Osteocyte (in vitro differentiated cells): ENCODE measurements around the gene CENPE. TPM values are rescaled to one million over a fixed set of nuclear protein-coding genes. Genes with fewer than 3 reads are reported as not detected.
"Not testable (repeated sequence)": the region's sequence is repeated elsewhere in the genome, so short reads cannot be mapped to it uniquely, and the experiment has no call there.

ENCODE experiments used
- DNase-seq: peaks from one replicate; pipeline ENCODE4 v3.0.0; 2021; ENCODE audit warnings: mixed read lengths; ENCODE audit not compliant: unreplicated experiment; ENCODE audit errors: extremely low spot score
- H3K27ac Mint-ChIP-seq: one replicate; pipeline ENCODE4 v1.8.0; 2021; ENCODE audit warnings: mild to moderate bottlenecking, mixed read lengths; ENCODE audit not compliant: unreplicated experiment
- H3K27me3 Mint-ChIP-seq: one replicate; pipeline ENCODE4 v1.8.0; 2021; ENCODE audit warnings: mixed read lengths; ENCODE audit not compliant: unreplicated experiment
- H3K36me3 Mint-ChIP-seq: one replicate; pipeline ENCODE4 v1.8.0; 2021; ENCODE audit warnings: mixed read lengths; ENCODE audit not compliant: unreplicated experiment
- H3K4me1 Mint-ChIP-seq: one replicate; pipeline ENCODE4 v1.8.0; 2021; ENCODE audit warnings: mixed read lengths; ENCODE audit not compliant: unreplicated experiment
- H3K4me3 Mint-ChIP-seq: one replicate; pipeline ENCODE4 v1.8.0; 2021; ENCODE audit warnings: mild to moderate bottlenecking, moderate library complexity, mixed read lengths; ENCODE audit not compliant: unreplicated experiment
- H3K9me3 Mint-ChIP-seq: one replicate; pipeline ENCODE4 v1.8.0; 2021; ENCODE audit warnings: mixed read lengths; ENCODE audit not compliant: unreplicated experiment
- long read RNA-seq: library from polyadenylated mRNA; unstranded; transcript quantifications from one replicate; pipeline ENCODE4 v2.0.0, GENCODE V29; 2021
- total RNA-seq: library from RNA; stranded (reverse); gene quantifications from 2 replicates; pipeline ENCODE4 v1.2.1, GENCODE V29; 2021
- TF ChIP-seq, protein P1 (sequence below): fragments of 200-600 bp; sonication (generic); IDR thresholded peaks from 2 replicates; pipeline ENCODE4 v1.5.0; 2021; ENCODE audit warnings: antibody characterized with exemption, mild to moderate bottlenecking, moderate library complexity

Gene CENPE, protein sequence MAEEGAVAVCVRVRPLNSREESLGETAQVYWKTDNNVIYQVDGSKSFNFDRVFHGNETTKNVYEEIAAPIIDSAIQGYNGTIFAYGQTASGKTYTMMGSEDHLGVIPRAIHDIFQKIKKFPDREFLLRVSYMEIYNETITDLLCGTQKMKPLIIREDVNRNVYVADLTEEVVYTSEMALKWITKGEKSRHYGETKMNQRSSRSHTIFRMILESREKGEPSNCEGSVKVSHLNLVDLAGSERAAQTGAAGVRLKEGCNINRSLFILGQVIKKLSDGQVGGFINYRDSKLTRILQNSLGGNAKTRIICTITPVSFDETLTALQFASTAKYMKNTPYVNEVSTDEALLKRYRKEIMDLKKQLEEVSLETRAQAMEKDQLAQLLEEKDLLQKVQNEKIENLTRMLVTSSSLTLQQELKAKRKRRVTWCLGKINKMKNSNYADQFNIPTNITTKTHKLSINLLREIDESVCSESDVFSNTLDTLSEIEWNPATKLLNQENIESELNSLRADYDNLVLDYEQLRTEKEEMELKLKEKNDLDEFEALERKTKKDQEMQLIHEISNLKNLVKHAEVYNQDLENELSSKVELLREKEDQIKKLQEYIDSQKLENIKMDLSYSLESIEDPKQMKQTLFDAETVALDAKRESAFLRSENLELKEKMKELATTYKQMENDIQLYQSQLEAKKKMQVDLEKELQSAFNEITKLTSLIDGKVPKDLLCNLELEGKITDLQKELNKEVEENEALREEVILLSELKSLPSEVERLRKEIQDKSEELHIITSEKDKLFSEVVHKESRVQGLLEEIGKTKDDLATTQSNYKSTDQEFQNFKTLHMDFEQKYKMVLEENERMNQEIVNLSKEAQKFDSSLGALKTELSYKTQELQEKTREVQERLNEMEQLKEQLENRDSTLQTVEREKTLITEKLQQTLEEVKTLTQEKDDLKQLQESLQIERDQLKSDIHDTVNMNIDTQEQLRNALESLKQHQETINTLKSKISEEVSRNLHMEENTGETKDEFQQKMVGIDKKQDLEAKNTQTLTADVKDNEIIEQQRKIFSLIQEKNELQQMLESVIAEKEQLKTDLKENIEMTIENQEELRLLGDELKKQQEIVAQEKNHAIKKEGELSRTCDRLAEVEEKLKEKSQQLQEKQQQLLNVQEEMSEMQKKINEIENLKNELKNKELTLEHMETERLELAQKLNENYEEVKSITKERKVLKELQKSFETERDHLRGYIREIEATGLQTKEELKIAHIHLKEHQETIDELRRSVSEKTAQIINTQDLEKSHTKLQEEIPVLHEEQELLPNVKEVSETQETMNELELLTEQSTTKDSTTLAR (N-terminal part only)
- 5.7 and 6.9 TPM in 2 replicates for total RNA-seq
- long read RNA-seq, partial matches to known transcripts, result 27 of 33 reads
- long read RNA-seq, other reads (novel, unspliced or antisense), result 6 of 33 reads

DNA sequence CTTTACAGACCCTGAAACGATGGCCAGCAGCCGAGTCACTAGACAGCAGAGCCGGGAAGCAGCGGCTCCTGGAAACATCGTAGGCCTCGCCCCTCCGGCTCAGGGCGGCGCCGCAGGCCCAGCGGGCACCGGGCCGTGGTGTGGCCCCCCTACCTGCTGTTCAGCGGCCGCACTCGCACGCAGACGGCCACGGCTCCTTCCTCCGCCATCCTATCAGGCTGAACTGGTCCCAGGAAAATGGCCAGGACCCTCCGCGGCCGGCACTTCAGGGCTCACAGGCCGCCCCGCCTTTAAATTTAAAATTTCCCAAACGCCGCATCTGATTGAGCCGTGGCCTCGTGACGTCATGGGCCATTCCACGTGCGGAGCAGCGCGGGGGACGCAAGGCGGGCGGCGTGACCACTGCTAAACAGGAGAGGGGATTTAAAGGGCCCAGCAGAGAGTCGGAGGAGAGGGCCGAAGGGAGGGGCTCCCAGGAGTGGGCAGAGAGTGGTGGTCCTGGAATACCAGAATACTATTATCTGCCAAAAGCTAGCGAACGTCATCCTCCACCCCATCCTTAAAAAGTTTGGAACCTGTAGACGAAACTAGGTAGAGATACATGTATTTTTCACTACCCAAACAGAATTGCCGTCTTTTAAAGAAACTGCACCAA lies at the start of gene CENPE:
Gene CENPE, minus strand, starts transcription at position 233 of the 655 bp plus-strand sequence. Its CDS starts 24 bp downstream, at position 209.
- peak; percentile 95 for DNase-seq
- peaks cover 13% of the 10 kb centered on the region for H3K27me3 Mint-ChIP-seq
- H3K9me3 Mint-ChIP-seq, result no peaks in the 10 kb centered on the region
- TF ChIP-seq, protein P1, sequence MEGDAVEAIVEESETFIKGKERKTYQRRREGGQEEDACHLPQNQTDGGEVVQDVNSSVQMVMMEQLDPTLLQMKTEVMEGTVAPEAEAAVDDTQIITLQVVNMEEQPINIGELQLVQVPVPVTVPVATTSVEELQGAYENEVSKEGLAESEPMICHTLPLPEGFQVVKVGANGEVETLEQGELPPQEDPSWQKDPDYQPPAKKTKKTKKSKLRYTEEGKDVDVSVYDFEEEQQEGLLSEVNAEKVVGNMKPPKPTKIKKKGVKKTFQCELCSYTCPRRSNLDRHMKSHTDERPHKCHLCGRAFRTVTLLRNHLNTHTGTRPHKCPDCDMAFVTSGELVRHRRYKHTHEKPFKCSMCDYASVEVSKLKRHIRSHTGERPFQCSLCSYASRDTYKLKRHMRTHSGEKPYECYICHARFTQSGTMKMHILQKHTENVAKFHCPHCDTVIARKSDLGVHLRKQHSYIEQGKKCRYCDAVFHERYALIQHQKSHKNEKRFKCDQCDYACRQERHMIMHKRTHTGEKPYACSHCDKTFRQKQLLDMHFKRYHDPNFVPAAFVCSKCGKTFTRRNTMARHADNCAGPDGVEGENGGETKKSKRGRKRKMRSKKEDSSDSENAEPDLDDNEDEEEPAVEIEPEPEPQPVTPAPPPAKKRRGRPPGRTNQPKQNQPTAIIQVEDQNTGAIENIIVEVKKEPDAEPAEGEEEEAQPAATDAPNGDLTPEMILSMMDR, result no peak
- H3K4me1 Mint-ChIP-seq, result peaks cover 24% of the 10 kb centered on the region
- H3K36me3 Mint-ChIP-seq, result no peaks in the 10 kb centered on the region
- H3K4me3 Mint-ChIP-seq, result peak within 1 kb of the TSS; percentile 88
- peak within 1 kb of the TSS; percentile 95 for H3K27ac Mint-ChIP-seq

DNA sequence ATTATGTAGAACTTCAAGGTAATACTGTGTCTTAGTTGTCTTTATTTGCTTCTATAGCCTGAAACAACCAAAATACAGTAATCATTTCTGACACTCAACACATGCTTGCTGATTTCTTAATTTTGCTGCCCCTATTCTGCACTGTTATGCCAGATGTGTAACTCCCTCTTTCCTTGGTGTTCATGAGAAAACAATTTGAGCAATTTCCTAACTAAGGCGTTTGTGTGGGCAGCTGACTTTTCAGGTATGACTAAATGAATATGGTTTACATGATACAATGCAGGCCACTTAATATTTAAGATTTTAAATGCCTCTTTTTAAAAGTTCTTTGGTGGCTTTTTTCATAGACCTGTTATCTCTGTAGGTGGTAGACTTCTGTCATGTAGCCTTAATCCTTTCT lies 46.1 kb upstream of the CENPE start:
- H3K9me3 Mint-ChIP-seq, result peaks cover 5% of the 10 kb centered on the region

DNA sequence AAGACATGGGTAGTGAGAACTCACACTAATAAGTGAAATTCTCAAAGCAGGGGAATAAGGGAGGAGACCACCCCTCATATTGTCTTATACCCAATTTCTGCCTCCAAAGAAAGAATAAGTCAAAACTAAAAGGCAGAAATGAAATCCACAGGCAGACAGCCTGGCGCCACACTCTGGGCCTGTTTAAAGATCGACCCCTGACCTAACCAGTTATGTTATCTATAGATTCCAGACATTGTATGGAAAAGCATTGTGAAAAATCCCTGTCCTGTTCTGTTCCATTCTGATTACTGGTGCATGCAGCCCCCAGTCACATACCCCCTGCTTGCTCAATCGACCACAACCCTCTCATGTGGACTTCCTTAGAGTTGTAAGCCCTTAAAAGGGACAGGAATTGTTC lies 32.8 kb upstream of the CENPE start:
- not testable (repeated sequence) for H3K4me1 Mint-ChIP-seq, DNase-seq, H3K4me3 Mint-ChIP-seq, H3K36me3 Mint-ChIP-seq, H3K27ac Mint-ChIP-seq, H3K9me3 Mint-ChIP-seq, H3K27me3 Mint-ChIP-seq

More for the DNA sequence above, 46.1 kb upstream of the CENPE start:
- no peaks in the 10 kb centered on the region for H3K4me1 Mint-ChIP-seq
- peaks cover 3% of the 10 kb centered on the region for H3K27me3 Mint-ChIP-seq
- TF ChIP-seq, protein P1, result no peak
- no peak overlapping the region for H3K27ac Mint-ChIP-seq
- no peak overlapping the region for H3K4me3 Mint-ChIP-seq
- H3K36me3 Mint-ChIP-seq, result no peaks in the 10 kb centered on the region
- DNase-seq, result no peak

DNA sequence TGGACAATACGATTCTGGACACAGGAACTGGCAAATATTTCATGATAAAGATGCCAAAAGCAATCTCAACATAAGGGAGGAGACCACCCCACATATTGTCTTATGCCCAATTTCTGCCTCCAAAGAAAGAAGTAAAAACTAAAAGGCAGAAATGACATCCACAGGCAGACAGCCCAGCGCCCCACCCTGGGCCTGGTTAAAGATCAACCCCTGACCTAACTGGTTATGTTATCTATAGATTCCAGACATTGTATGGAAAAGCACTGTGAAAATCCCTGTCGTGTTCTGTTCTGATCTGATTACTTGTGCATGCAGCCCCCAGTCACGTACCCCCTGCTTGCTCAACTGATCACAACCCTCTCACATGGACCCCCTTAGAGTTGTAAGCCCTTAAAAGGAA lies 25.4 kb upstream of the CENPE start:
- not testable (repeated sequence) for H3K4me3 Mint-ChIP-seq

DNA sequence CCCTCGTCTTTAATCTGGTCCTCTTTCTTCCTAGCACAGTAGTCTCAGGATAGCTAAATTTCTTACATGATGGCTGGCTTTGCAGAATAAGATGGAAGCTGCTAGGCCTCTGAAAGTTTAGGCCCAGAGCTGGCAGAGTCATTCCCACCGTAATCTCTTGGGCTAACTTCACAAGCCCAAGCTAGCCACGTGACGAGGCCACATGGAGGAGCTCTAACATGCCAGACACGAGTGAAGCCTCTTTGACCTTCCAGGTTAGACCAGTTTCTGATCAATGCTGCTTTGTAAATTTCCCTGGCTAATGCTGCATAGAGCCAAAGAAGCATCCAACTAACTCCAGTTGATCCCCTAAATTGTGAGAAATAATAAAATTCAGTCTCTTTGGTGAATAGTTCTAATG lies 9.5 kb upstream of the CENPE start:
- Mint-ChIP-seq H3K4me1 (no peaks in the 10 kb centered on the region), H3K9me3 (no peaks in the 10 kb centered on the region), H3K27me3 (peaks cover 58% of the 10 kb centered on the region), H3K4me3 (no peak overlapping the region), H3K27ac (no peak overlapping the region), H3K36me3 (no peaks in the 10 kb centered on the region)
- DNase-seq, result no peak
- TF ChIP-seq, protein P1, result no peak

More for the DNA sequence above, 25.4 kb upstream of the CENPE start:
- H3K27ac Mint-ChIP-seq, H3K9me3 Mint-ChIP-seq, H3K36me3 Mint-ChIP-seq, H3K4me1 Mint-ChIP-seq, DNase-seq: not testable (repeated sequence)
- H3K27me3 Mint-ChIP-seq, result peaks cover 27% of the 10 kb centered on the region
